HG02642 (cell line): ENCODE results near the gene RETSAT.
"Not testable (repeated sequence)": the region's sequence is repeated elsewhere in the genome, so short reads cannot be mapped to it uniquely, and the experiment has no call there.

Source experiments
- ATAC-seq: cut with Tn5 transposase; IDR thresholded peaks from one replicate; pipeline ENCODE4 v1.9.1; 2021; ENCODE audit warnings: mild to moderate bottlenecking; ENCODE audit not compliant: unreplicated experiment, poor library complexity

The RETSAT gene

DNA sequence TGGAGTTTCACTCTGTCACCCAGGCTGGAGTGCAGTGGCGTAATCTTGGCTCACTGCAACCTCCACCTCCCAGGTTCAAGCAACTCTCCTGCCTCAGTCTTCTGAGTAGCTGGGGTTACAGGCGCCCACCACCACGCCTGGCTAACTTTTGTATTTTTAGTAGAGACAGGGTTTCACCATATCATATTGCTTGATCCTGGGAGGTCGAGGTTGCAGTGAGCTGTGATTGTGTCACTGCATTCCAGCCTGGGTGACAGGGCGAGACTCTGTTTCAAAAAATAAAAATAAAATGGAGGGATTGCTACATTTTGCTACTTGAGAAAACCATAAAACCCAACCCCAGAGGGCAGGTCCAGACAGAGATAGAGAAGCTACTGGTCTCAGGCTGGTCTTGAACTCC, 28.8 kb upstream of the RETSAT start:
- ATAC-seq, result not testable (repeated sequence)

DNA sequence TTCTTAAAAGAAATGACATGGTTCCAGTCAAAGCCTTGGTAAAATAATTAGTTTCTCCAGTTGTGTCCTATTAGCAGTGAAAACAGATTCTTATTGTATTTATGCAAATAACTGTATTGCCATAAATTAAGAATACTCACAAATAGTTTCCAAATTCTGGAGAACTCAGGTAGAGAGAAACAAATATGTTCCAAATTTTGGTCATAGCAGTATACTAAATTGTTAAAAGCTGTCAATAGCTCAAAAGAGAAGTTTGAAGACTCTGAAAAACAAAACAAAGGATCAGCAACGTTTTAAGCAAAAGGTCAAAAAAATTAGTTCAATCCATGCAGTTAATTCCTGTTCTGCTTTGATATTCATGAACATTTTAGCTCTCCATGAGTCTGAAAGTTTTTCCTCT, 25.7 kb upstream of the RETSAT start:
- ATAC-seq, result no peak

GRCh38 chr2:85378257-85378656, 23.9 kb upstream of the RETSAT start:
- ATAC-seq, result no peak

GRCh38 chr2:85377083-85377482, 22.8 kb upstream of the RETSAT start:
- no peak for ATAC-seq

GRCh38 chr2:85376291-85377065, 22.1 kb upstream of the RETSAT start:
- ATAC-seq, result no peak

DNA sequence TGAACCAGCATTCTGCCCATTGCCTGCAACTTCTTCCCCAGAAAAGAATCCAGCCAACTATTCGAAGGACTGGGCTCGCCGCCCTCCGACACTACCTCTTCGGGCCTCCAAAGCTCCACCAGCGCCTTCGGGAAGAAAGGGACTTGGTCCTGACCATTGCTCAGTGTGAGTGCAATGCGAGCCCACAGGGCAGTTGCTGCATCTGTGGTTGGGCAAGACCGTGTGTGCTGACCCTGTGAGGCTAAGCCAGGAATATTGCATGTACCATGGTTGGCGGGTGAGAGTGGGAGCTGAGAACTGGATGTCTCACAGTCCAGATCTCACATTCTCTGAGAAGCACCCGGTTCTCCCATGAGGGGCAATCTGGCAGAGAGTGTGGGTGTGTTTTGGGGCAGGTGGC, 16.7 kb upstream of the RETSAT start:
- no peak for ATAC-seq

GRCh38 chr2:85369500-85369899, 15.2 kb upstream of the RETSAT start:
- ATAC-seq, result no peak

GRCh38 chr2:85368921-85369320, 14.6 kb upstream of the RETSAT start:
- ATAC-seq, result no peak

DNA sequence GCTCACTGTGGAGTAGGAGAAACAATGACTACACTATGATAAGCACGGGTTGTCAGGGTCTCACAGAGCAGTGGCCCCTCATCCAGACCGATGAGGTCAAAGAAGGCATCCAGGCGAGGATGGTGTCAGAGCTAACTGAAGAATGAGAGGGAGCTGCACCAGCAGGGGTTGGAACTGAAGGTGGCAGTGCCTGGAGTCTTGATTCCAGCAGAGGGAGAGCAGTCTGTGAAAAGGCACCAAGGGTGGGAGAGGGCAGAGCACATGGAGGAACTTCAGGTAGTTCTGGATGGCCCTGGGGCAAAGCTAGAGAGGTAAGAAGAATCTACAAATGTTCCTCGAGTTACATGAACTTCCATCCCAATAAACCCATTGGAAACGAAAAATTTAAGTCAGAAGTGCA, 12.9 kb upstream of the RETSAT start:
- ATAC-seq, result no peak

DNA sequence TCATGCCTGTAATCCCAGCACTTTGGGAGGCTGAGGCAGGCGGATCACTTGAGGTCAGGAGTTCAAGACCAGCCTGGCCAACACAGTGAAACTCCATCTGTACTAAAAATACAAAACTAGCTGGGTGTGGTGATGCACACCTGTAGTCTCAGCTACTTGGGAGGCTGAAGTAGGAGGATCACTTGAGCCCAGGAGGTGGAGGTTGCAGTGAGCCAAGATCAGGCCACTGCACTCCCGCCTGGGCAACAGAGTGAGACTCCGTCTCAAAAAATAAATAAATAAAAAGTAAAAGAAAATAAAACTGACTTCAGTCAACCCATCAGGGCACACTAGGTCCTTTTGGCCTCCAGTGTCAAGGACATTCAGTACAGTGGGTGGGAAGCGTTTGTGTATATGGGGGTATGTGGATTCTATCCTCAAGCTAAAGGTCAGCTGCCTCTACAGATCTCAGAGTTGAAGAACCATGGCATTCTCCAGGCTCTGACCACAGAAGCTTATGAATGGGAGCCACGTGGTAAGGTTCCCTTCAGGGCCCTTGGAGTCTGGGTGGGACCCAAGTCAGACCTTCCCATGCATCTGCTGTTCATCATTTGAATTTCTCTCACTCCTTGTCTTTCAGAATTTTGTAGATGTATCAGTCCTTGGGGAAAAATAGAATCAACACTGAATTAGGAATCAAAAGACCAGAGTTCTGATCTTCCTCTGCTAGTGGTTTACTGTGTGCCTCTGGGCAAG, 8.5 kb upstream of the RETSAT start:
- ATAC-seq, result not testable (repeated sequence)

DNA sequence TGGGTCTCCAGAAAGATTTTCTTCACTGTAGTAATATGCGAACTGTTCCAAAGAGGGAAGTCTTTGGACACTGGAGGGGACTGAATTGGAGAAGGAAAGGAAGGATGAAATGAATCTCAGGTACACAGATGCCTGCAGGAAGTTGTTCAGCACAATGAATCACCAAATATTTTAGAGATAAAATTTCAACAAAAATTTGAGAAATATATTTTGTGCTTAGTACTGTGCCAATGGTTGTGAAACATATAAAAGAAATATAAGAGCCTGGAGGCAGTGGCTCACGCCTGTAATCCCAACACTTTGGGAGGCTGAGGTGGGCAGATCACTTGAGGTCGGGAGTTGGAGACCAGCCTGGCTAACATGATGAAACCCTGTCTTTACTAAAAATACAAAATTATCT, 3.4 kb upstream of the RETSAT start:
- ATAC-seq, result no peak

DNA sequence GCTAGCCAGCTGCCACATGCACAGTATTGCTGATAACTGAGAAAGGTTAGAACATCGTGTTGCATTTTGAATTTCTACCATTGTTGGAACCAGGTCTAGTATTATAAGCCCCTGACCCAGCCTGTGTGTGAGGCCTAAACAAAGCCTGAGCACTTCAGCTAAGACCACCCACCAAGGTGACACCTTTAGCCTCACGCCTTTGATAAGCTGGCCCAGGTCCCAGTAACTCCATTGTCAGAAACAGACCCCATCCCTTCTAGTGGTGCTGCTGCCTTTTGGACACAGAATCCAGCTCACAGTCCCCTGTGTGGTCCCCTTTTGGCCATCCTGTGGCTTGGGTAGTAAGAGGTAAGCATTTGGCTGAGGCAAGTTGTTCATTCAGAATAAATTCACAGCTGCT, 1.9 kb upstream of the RETSAT start:
- ATAC-seq, result no peak

DNA sequence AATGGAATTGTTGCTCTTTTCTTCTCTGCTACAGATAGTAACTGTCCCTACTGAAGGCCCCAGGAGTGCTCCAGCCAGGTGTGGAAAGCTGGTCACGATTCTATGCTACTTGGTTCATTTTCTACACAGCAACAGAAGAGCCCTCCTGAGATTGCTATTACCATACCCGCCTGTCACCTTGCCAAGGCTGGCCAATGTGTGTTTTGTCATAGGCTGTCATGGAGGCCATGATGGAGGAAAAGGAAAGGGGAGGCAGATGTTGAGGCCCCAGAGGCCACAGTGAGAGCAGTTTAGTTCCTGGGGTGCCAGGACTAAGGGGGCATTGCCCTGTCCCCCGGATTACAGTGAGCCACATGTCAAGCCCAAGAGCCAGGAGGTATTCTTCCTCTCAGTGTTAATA, 1.2 kb upstream of the RETSAT start:
- no peak for ATAC-seq

- ATAC-seq, result peak; percentile 10
Observed at GRCh38 chr2:85355073-85355410, 714 bp upstream of the RETSAT start.

- peak; percentile 1 for ATAC-seq
Observed at GRCh38 chr2:85353876-85354285, 447 bp downstream of the RETSAT start.

- ATAC-seq, result no peak
Observed at GRCh38 chr2:85347599-85347998, 6.7 kb downstream of the RETSAT start.

DNA sequence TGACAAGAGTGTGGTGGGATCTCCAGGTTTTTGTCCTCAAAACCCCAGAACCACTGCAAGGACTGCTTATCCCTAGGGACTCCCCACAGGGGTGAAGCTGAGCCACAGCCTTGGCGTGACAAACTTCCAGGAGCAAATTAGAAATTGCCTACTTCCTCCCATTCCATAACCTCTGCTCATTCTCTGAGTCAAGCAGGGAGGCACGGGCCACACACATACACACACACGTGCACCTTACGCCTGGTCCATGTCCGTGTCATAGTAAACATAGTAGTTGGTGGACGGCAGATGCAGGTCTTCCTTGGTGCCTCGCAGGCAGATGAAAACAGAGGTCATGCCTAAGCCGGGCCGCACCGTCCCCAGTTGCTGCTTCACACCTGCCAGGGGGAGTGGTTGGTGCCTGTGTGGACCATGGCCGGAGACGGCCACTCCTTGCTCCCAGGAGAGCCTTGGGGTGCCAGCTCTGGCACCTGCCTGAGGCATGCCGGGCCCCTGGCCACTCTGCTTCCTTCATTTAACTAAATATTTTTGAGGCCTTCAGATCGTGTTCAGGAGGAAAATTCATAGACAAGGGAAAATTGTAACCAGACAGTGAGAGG, 9.9 kb downstream of the RETSAT start:
- ATAC-seq, result no peak

DNA sequence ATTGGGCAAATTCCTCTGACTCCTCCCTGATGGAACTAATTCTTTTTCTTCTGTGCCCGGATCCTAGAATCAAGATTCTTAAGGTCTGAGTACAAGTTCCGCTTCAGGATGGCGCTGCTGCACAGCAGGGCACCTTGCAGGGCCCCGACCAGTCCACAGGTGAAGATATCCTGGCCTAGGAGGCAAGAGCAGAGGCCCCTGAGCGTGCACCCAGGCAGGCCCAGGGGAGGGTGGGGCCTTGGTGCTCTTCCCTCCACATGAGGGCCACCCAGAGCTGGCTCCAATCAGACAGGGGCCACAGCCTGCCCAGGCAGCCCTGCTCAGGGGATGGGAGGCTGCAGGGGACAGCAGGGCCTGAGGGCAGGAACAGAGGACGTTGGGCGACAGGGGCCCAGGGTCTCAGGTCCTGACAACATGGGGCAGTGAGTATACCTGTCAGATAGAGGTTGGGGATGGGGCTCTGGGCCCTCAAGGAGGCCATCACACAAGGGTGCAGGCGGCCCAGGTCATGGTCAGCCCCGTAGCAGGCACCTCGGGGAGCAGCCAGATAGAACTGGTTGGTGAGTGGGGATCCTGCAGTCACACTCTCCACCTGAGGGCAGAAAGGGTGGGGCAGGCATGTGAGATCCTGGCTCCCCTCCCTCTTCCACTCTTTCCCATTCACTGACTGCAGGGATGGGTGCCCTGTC, 11.0 kb downstream of the RETSAT start:
- ATAC-seq, result not testable (repeated sequence)

- ATAC-seq, result no peak
Observed at GRCh38 chr2:85342156-85342555, 12.2 kb downstream of the RETSAT start.

DNA sequence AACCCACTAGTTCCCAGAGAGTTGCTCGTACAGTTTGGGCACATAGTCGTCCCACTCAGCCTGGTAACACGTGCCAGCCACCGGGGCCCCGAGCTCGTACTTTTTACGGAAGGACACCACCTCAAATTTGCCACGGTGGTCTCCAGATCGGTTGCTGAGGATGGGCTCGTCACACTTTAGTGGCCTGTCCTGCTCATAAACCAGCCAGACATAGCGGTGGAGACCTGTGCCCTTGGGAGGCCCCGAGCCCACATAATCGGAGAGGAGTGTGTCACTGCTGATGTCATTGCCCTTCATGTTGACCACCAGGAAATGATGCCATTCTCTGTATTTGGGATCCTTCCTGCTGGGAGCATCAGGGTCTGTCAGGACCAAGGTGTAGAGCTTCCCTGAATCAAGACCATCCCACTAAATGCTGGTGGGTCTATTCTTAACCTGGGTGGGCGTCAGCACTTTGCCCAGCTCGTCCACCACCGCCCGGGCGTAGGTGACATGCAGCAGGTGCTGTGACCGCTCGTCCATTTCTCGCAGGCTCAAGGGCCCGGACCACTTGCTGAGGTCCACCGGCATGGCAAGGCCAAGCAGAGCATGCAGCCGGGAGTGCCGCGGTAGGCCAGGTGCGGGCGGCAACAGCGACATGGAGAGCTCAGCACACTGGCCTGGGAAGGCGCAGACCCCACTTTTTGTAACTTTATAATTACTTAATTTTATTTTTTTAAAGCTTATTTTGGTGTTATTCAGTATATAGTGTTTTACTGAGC, 12.9 kb downstream of the RETSAT start:
- no peak for ATAC-seq
